GM19351 (cell line): ENCODE measurements around the gene IFNE.
"Not testable (repeated sequence)": the region's sequence is repeated elsewhere in the genome, so short reads cannot be mapped to it uniquely, and the experiment has no call there.

ENCODE experiments used
- ATAC-seq: cut with Tn5 transposase; IDR thresholded peaks from one replicate; pipeline ENCODE4 v1.9.1; 2021; ENCODE audit warnings: mild to moderate bottlenecking, moderate library complexity; ENCODE audit not compliant: unreplicated experiment

Gene IFNE

DNA sequence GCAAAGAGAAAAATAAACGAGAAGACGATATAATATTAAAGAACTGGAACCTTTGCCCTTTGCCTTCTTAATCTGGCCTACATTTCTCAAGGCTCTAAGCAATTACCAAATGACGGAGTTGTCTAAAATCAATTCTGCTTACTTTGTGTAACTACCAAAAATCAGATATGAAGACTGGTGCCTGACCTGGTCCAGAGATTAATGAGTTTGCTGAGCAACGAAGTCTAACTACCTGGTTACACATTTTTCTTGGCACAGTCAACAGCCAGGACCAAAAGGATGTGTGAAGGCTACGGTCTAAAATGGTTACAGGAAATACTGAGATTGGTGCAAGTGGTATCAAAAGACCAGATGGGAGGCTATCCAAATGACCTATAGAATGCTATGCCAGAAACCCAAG lies 17.8 kb upstream of the IFNE start:
- ATAC-seq = no peak

- no peak for ATAC-seq
These were observed 9.6 kb upstream of the IFNE start for GRCh38 chr9:21491756-21492155.

- no peak for ATAC-seq
These were observed 550 bp downstream of the IFNE start for GRCh38 chr9:21481470-21482056.

DNA sequence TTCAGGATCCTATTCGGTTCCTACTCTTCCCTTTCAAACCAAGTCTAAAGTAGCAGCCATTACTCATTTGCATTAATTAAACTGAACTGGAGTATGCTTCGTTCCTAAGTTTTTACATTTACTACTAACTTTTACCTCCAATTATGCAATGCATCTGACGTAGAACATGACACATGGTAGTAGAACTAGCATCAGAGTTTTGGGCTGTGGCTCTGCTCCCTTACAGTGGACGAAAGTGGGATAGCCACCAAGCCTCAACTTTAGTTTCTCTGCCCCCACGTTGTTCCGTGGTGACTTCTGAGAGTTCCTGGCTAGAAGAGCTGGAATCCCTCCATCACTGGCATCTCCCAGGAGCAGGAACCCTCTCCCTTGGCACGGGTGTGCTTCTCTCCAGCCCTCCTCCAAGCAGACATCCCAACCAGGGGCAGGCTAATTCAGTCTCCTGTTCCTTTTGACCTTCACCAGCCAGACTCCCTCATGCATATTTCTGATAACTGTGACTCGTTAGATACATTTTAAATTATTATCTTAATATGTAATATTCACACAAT lies 2.9 kb downstream of the IFNE start:
- ATAC-seq = no peak

- ATAC-seq = no peak
These were observed 4.6 kb downstream of the IFNE start for GRCh38 chr9:21477466-21477865.

DNA sequence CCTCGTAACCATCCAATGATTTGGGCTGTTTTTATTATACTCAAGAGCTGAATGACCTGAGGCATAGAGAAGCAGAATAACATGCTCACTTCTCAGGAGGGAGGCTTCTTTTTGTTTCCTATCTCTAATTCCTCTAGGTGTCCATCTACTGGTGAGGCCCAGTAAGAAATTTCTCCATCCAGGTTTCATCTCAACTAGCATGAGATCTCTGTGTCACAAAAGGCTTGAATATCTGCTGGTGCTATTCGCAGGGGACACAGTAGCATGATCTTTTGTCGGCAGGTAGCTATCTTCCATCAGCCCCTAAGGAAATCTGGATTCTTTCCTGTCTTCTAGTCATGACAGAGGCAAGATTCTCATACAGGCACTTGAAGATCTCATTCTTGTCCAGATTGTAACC lies 8.9 kb downstream of the IFNE start:
- ATAC-seq = no peak

- no peak for ATAC-seq
These were observed 12.0 kb downstream of the IFNE start for GRCh38 chr9:21470126-21470525.

- ATAC-seq = peak; percentile 74
These were observed 16.1 kb downstream of the IFNE start for GRCh38 chr9:21465859-21466518.

GRCh38 chr9:21465138-21465537 lies 17.0 kb downstream of the IFNE start:
- no peak for ATAC-seq

DNA sequence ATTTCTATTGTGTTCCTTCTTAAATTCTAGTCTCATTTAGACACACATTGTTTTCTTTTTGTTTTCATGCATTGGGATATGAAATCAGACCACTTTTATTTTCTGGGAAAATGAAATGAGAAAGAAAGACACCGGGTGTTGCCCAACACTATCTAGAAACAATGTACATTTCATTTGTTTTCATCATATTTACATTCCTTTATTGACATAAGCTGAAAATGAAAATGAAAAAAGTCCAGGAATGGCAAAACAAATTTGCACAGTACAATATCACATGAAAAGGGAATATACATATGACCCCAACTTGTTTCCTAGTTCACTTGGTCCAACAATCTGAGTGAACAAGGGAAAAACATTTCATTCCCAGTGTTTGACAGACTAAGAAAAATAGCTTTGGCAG lies 20.7 kb downstream of the IFNE start:
- ATAC-seq = no peak

DNA sequence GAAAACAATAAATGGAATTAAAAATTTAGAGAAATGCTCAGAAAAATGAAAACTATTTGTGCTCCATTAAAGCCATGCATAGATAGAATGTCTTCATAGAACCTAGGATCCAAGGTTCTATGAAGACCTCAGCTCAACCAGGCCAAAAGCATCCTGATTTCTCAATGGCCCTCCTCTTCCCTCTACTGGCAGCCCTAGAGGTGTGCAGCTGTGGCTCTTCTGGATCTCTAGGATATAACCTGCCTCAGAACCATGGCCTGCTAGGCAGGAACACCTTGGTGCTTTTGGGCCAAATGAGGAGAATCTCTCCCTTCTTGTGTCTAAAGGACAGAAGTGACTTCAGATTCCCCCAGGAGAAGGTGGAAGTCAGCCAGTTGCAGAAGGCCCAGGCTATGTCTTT lies 26.8 kb downstream of the IFNE start:
- ATAC-seq = peak; percentile 93

GRCh38 chr9:21454149-21454548 lies 28.0 kb downstream of the IFNE start:
- no peak for ATAC-seq

DNA sequence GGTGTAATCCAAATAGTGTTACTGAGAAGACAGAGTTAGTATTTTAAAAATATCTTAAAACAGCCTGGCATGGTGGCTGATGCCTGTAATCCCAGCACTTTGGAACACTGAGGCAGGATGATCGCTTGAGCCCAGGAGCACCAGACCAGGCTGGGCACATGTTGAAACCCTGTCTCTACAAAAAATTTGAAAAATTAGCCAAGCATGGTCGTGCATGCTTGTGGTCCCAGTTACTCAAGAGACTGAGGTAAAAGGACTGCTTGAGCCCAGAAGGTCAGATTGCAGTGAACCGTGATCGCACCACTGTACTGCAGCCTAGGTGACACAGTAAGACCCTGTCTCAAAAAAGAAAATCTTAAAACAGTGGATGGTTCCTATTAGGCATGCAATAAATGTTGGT lies 29.4 kb downstream of the IFNE start:
- no peak for ATAC-seq

DNA sequence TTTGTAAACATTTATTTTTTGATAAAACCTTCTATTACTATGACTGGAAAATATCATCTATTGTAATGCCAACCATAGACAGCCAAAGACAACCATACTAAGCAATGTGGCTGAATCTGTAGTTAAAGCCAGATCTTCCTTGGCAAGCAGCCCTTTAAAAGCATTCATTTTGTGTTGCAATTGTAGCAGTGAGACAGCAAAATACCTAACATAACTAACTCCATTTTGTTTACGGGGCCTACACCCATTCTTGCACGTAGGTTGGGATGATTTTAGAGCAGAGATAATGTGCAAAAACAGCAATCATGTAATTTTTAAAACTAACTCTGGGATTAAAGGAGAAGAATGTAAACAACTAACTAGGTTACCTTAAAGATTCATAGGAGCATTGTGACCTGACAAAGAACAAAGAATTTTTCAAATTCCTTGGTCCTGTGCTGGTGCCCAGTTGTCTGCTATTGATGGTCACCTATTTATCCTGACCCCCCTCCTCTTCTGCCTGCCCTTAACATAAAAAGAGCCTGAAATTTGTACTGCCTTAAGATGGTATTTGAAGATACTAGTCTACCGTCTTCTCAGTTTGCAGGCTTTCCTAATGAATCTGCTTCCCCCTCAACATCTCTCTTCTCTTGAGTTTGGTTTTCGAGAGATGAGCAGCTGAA lies 31.2 kb downstream of the IFNE start:
- no peak for ATAC-seq

- not testable (repeated sequence) for ATAC-seq
These were observed 32.8 kb downstream of the IFNE start for GRCh38 chr9:21449312-21449711.

- ATAC-seq = peak; percentile 92
These were observed 38.1 kb downstream of the IFNE start for GRCh38 chr9:21443849-21444625.

GRCh38 chr9:21440139-21440538 lies 42.0 kb downstream of the IFNE start, which contains the start of gene IFNA1:
Gene IFNA1 (plus strand): TSS chr9:21440439. CDS start chr9:21440508, 69 bp downstream.
- no peak for ATAC-seq

- not testable (repeated sequence) for ATAC-seq
These were observed 47.1 kb downstream of the IFNE start for GRCh38 chr9:21435015-21435383.

- no peak for ATAC-seq
These were observed 47.7 kb downstream of the IFNE start for GRCh38 chr9:21434202-21435014.

DNA sequence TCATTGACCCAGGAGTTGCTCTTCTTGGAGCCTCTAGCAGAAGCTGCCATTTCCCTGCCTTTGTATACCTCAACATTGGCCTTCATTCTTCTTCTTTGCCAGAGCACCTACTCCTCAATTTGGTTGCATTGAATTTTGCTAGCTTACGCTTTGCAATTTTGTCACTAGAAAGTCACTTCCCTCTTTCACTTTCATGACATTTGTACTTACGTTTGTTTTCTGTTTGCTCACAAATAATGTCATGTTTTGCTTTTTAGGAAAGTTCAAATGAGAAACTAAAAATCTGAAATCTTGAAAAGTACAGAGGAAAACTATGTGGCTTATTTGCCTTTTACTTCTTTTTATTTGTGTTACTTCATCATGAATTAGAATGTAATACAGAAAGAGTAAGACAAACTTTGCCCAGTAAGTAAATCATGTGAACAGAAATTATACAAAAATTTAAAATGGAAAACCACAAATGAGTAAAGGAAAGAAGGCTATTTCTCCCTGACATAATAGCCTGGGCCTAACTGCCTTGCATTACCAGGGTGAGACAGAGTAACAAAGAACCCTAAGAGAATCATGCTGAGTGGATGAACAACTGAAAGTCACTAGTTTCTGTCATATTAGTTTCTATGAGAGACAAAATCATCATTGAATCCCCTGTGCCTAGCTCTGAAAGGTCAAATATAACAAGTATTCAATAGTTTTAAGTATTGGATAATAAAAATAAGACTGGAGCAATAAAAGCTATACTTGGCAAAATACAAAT lies 49.3 kb downstream of the IFNE start:
- ATAC-seq = peak; percentile 69
